ENCODE results near the gene VIT. TPM values are rescaled to one million over a fixed set of nuclear protein-coding genes. Genes with fewer than 3 reads are reported as not detected.

The VIT gene
- total RNA-seq, 3 donors from 2014 or later (not counting 1 experiment from before 2014, with no cell fraction given): 1.4 to 1.9 (median 1.7) TPM

DNA sequence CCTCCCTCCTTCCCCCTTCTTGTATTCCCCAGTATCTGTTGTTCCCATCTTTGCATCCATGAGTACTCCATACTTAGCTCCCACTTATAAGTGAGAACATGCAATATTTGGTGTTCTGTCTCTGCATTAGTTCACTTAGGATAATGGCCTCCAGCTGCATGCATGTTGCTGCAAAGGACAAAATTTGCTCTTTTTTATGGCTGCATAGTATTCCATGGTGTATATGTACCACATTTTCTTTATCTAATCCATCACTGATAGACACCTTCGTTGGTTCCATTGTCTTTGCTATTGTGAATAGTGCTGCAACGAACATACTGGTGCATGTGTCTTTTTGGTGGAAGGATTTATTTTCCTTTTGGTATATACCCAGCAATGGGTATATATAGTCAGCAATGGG is 47.4 kb downstream of the VIT start:
- Histone ChIP-seq H3K27me3 (ENCODE audit: control insufficient read depth, insufficient read depth, low read length) (no peaks in the 10 kb centered on the region), H3K4me3 (ENCODE audit: low read length) (no peak overlapping the region), H3K9me3 (ENCODE audit: control insufficient read depth, insufficient read depth, low read length) (no peaks in the 10 kb centered on the region), H3K27ac (ENCODE audit: low read length) (no peak overlapping the region), H3K36me3 (ENCODE audit: control insufficient read depth, insufficient read depth, low read length) (no peaks in the 10 kb centered on the region), H3K4me1 (ENCODE audit: control insufficient read depth, insufficient read depth, low read length) (no peaks in the 10 kb centered on the region)
- Mint-ChIP-seq H3K36me3 (peaks cover 23% of the 10 kb centered on the region), H3K4me1 (no peaks in the 10 kb centered on the region), H3K9me3 (no peaks in the 10 kb centered on the region), H3K4me3 (no peak overlapping the region), H3K27ac (no peak overlapping the region), H3K27me3 (ENCODE audit: low read depth in 2 of 2) (peaks cover 58 to 83% of the 10 kb centered on the region in 2 donors)
- ATAC-seq (no peak), DNase-seq (no peak)
- TF ChIP-seq, protein P1, sequence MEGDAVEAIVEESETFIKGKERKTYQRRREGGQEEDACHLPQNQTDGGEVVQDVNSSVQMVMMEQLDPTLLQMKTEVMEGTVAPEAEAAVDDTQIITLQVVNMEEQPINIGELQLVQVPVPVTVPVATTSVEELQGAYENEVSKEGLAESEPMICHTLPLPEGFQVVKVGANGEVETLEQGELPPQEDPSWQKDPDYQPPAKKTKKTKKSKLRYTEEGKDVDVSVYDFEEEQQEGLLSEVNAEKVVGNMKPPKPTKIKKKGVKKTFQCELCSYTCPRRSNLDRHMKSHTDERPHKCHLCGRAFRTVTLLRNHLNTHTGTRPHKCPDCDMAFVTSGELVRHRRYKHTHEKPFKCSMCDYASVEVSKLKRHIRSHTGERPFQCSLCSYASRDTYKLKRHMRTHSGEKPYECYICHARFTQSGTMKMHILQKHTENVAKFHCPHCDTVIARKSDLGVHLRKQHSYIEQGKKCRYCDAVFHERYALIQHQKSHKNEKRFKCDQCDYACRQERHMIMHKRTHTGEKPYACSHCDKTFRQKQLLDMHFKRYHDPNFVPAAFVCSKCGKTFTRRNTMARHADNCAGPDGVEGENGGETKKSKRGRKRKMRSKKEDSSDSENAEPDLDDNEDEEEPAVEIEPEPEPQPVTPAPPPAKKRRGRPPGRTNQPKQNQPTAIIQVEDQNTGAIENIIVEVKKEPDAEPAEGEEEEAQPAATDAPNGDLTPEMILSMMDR (IDR thresholded peaks at IDR 0.05): no peak
- WGBS (ENCODE audit: insufficient coverage): 100% methylated on average over 1 of the region's 2 CpGs
- intact Hi-C loops (cut with micrococcal nuclease): no loop called here

DNA sequence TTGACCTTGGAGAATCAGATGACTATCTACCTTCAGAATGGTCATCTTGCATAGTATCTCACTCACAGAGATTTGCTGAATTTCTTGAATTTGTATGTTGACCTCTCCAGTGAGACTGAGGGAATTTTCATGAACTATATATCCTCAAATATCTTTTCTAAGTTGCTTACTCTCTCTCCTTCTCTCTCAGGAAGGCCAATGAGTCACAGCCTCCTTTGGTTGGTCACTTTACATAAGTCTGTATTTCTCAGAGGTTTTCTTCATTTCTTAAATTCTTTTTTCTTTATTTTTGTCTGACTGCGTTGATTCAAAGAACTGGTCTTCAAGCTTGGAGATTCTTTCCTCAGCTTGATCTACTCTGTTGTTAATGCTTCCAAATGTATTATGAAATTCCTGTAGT is 51.7 kb downstream of the VIT start:
- H3K4me3 ChIP-seq (ENCODE audit: low read length): no peak overlapping the region
- 100% methylated on average over 1 of the region's 1 CpG for WGBS (ENCODE audit: insufficient coverage)

DNA sequence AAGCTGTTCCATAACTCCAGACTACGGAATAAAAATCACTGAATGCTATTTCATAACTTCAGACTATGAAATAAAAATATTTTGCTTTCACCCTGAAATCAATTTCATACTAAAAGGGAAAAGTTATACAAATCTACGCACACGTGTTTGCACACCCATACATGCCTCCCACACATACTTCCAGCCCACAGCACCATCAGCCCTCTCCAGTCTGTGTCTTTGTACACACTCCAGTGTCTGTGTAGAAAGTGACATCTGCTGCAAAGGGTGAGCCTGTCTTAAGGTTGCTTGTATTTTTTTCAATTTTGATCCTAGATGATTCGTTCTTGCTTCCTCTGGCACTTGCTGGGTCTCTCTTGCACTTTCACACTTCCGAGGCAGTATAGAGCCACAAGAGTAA is 53.6 kb downstream of the VIT start:
- no peaks in the 10 kb centered on the region for H3K27me3 ChIP-seq (ENCODE audit: control insufficient read depth, insufficient read depth, low read length)
- H3K4me3 ChIP-seq (ENCODE audit: low read length): no peak overlapping the region
- DNase-seq (no peak), ATAC-seq (no peak)
- TF ChIP-seq, protein P1 (IDR thresholded peaks at IDR 0.05): no peak
- H3K27ac ChIP-seq (ENCODE audit: low read length): no peak overlapping the region
- intact Hi-C loops (cut with micrococcal nuclease): no loop called here
- H3K4me1 ChIP-seq (ENCODE audit: control insufficient read depth, insufficient read depth, low read length): no peaks in the 10 kb centered on the region
- H3K9me3 Mint-ChIP-seq: no peaks in the 10 kb centered on the region
- no peak overlapping the region for H3K27ac Mint-ChIP-seq
- no peak overlapping the region for H3K4me3 Mint-ChIP-seq
- no peaks in the 10 kb centered on the region for H3K9me3 ChIP-seq (ENCODE audit: control insufficient read depth, insufficient read depth, low read length)
- no peaks in the 10 kb centered on the region for H3K4me1 Mint-ChIP-seq
- H3K27me3 Mint-ChIP-seq (ENCODE audit: low read depth in 2 of 2): peaks cover 42 to 91% of the 10 kb centered on the region in 2 donors
- WGBS (ENCODE audit: insufficient coverage): 89% methylated on average over 5 of the region's 5 CpGs
- peaks cover 10% of the 10 kb centered on the region for H3K36me3 Mint-ChIP-seq
- H3K36me3 ChIP-seq (ENCODE audit: control insufficient read depth, insufficient read depth, low read length): no peaks in the 10 kb centered on the region

More for the DNA sequence above, 51.7 kb downstream of the VIT start:
- H3K27me3 Mint-ChIP-seq (ENCODE audit: low read depth in 2 of 2): peaks cover 50 to 91% of the 10 kb centered on the region in 2 donors
- H3K9me3 Mint-ChIP-seq: no peaks in the 10 kb centered on the region
- no peaks in the 10 kb centered on the region for H3K4me1 Mint-ChIP-seq
- H3K9me3 ChIP-seq (ENCODE audit: control insufficient read depth, insufficient read depth, low read length): no peaks in the 10 kb centered on the region
- H3K4me3 Mint-ChIP-seq: no peak overlapping the region
- no peak overlapping the region for H3K27ac Mint-ChIP-seq
- H3K4me1 ChIP-seq (ENCODE audit: control insufficient read depth, insufficient read depth, low read length): no peaks in the 10 kb centered on the region
- no peak overlapping the region for H3K27ac ChIP-seq (ENCODE audit: low read length)
- H3K27me3 ChIP-seq (ENCODE audit: control insufficient read depth, insufficient read depth, low read length): no peaks in the 10 kb centered on the region
- TF ChIP-seq, protein P1 (IDR thresholded peaks at IDR 0.05): no peak
- no peak for DNase-seq
- no peak for ATAC-seq
- peaks cover 23% of the 10 kb centered on the region for H3K36me3 Mint-ChIP-seq
- H3K36me3 ChIP-seq (ENCODE audit: control insufficient read depth, insufficient read depth, low read length): no peaks in the 10 kb centered on the region
- intact Hi-C loops (cut with micrococcal nuclease): no loop called here

DNA sequence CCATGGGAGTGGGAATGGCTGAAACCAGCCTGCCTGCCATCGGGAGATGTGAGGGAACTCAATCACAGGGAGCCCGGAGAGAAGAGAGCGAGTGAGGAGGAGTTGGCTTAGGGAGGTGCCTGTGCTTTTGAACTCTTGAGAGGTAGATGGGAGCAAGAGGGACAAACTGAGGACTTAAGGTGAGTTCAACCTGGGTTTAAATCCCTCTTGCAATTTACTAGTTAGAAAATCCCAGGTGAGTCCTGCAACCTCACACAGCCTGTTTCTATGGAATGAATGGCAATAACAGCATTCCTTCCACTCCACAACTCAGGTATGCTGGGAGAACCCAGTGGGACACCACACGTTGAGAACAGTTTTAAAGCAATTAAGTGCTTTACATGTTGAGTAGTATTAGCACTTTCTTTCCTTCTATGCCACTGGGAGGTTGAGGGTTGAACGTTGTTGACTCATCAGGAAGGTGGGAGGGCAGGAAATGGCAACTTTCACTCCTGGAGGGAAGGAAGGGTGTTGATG is 57.3 kb downstream of the VIT start:
- H3K27me3 Mint-ChIP-seq (ENCODE audit: low read depth in 2 of 2): peaks cover 19 to 74% of the 10 kb centered on the region in 2 donors
- Histone ChIP-seq H3K4me1 (ENCODE audit: control insufficient read depth, insufficient read depth, low read length) (no peaks in the 10 kb centered on the region), H3K4me3 (ENCODE audit: low read length) (no peak overlapping the region), H3K36me3 (ENCODE audit: control insufficient read depth, insufficient read depth, low read length) (no peaks in the 10 kb centered on the region), H3K9me3 (ENCODE audit: control insufficient read depth, insufficient read depth, low read length) (no peaks in the 10 kb centered on the region), H3K27ac (ENCODE audit: low read length) (no peak overlapping the region), H3K27me3 (ENCODE audit: control insufficient read depth, insufficient read depth, low read length) (no peaks in the 10 kb centered on the region)
- intact Hi-C loops (cut with micrococcal nuclease): no loop called here
- H3K36me3 Mint-ChIP-seq: no peaks in the 10 kb centered on the region
- no peaks in the 10 kb centered on the region for H3K4me1 Mint-ChIP-seq
- no peaks in the 10 kb centered on the region for H3K9me3 Mint-ChIP-seq
- TF ChIP-seq, protein P1 (IDR thresholded peaks at IDR 0.05): no peak
- WGBS (ENCODE audit: insufficient coverage): 76% methylated on average over 5 of the region's 5 CpGs
- no peak for DNase-seq
- no peak for ATAC-seq
- H3K4me3 Mint-ChIP-seq: no peak overlapping the region
- no peak overlapping the region for H3K27ac Mint-ChIP-seq
